Measurements from ENCODE around the gene HLTF. TPM values are rescaled to one million over a fixed set of nuclear protein-coding genes. Genes with fewer than 3 reads are reported as not detected.

The HLTF gene
- total and polyA plus RNA-seq, 2 of the 13 experiments (the other 11 are each of a cell fraction or from before 2014, with no cell fraction given): 12.0 to 22.9 TPM

DNA sequence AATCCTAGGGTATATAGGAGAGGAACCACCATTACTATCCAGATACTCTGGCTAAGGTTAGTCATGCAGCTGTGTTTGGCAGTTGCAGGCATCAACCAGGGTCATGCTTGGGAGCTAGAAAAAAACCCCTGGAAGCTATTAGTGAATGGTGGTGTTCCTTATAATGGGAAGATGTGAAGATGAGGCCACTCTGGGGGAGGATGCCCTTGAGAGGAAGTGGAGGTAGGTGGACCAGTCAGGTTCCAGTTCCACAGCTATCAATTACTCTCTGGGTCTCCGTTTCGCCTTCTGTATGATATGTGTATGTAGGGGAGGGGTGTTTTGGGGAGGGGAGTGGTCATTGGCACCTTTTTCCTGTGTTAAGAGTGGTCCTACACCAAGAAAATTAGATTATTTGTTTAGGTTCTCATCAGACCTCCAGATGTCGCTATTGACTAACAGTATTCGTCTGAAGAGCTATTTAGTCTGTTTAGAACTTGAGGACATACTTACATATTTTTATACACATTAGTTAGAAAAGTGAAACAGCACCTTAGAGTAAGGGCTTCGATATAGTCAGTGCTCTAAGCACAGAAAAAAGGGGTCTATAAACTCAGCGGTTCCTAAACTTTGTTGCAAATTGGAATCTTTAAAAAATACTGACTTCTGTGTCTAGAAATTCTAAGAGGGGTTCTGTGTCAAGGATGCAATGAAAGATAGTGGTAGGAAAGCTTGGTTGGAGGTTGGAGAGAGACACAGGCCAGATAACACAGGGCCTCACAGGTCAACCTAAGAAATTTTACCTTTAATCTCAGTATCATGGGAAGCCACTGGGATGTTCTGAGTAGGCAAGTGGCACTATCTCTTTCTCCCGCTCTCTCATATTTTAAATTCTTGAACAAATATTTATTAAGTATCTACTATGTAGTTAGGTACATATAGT is 34.0 kb upstream of the HLTF start:
- H3K9ac ChIP-seq (ENCODE audit: insufficient read depth, low read depth, low read length): no peak overlapping the region
- DNase-seq (ENCODE audit: low spot score) (peak; percentile 62), FAIRE-seq (peak; percentile 54), ATAC-seq (peak; percentile 83)
- in situ Hi-C loops (cut with HindIII; ENCODE audit: extremely low pct_ligation_motif_present, low pct_unique_long_range_greater_than_20kb): loop anchor here (10.0 kb wide), 1 partner anchor 364 kb away; no protein-coding TSS in a partner anchor
- POLR2A ChIA-PET: interaction anchor here (0.6 to 1.6 kb wide), 2 partner anchors 9 to 104 kb away, joined by 4 to 9 read pairs; partner anchors contain the start of gene HPS3
- intact Hi-C loops (cut with micrococcal nuclease; ENCODE audit: unreplicated experiment): loop anchor here (1.0 to 2.0 kb wide), 3 partner anchors 153 to 360 kb away; no protein-coding TSS in a partner anchor
- no TSS peak for BruUV-seq (replicated peaks)
- no peaks in the 10 kb centered on the region for H3K9me3 ChIP-seq (ENCODE audit: low read length)
- H3K79me2 ChIP-seq (ENCODE audit: insufficient read depth, low read length): no peaks in the 10 kb centered on the region
- peaks cover 26% of the 10 kb centered on the region; the same call in 1 of the 2 replicates for H3K4me1 ChIP-seq (ENCODE audit: insufficient read depth, low read length)
- no peak overlapping the region for H2AFZ ChIP-seq (ENCODE audit: low read length)
- H4K20me1 ChIP-seq (ENCODE audit: insufficient read depth, low read length): no peaks in the 10 kb centered on the region
- H3K27me3 ChIP-seq (ENCODE audit: control insufficient read depth in 1 of 2, insufficient read depth in 2 of 2, low read length in 2 of 2): peaks cover 2 to 10% of the 10 kb centered on the region in 2 experiments; a peak in 2 of 5 replicates
- no peak overlapping the region for H3K4me2 ChIP-seq (ENCODE audit: low read depth, low read length)
- CTCF ChIA-PET (ENCODE audit: low intra/inter-chr PET ratio, low total read pairs): interaction anchor here (0.8 to 5.6 kb wide), 4 partner anchors 154 to 224 kb away, joined by 3 to 123 read pairs (median 6); no protein-coding TSS in a partner anchor
- WGBS (ENCODE audit: low lambda C conversion rate): 14% methylated on average over 7 of the region's 7 CpGs
- no peak overlapping the region for H3K27ac ChIP-seq (ENCODE audit: extremely low read length, insufficient read depth, low read length)
- H3K4me3 ChIP-seq (replicated peaks in 1 of 3; ENCODE audit: insufficient read depth in 1 of 3, low read depth in 2 of 3, low read length in 3 of 3): no peak overlapping the region
- H3K36me3 ChIP-seq (replicated peaks in 1 of 2; ENCODE audit: control insufficient read depth in 1 of 2, insufficient read depth in 2 of 2, low read length in 2 of 2): no peaks in the 10 kb centered on the region
- TF ChIP-seq SKIL (CRISPR knock-in tag; IDR thresholded peaks at IDR 0.05; ENCODE audit: borderline replicate concordance) (no peak), KLF12 (CRISPR knock-in tag; IDR thresholded peaks at IDR 0.05; ENCODE audit: borderline replicate concordance) (no peak), STAG1 (CRISPR knock-in tag; IDR thresholded peaks at IDR 0.05) (peak; percentile 91), PHB2 (IDR thresholded peaks at IDR 0.05; ENCODE audit: partially characterized antibody) (no peak), ZNF3 (CRISPR knock-in tag; IDR thresholded peaks at IDR 0.05) (no peak), NFE2 (CRISPR knock-in tag; IDR thresholded peaks at IDR 0.05) (no peak), NFIB (CRISPR knock-in tag; IDR thresholded peaks at IDR 0.05; ENCODE audit: borderline replicate concordance) (no peak), FOXA3 (CRISPR knock-in tag; IDR thresholded peaks at IDR 0.05) (0 out of 2 replicates have a peak, but pooled peaks have one; percentile 11), ZNF800 (CRISPR knock-in tag; IDR thresholded peaks at IDR 0.05) (no peak), SMC3 (IDR thresholded peaks at IDR 0.05; ENCODE audit: low read length) (peak; percentile 77), ZNF124 (CRISPR knock-in tag; IDR thresholded peaks at IDR 0.05) (no peak), BATF2 (CRISPR knock-in tag; IDR thresholded peaks at IDR 0.05) (no peak), GABPB1 (CRISPR knock-in tag; IDR thresholded peaks at IDR 0.05) (no peak), BRD4 (CRISPR knock-in tag; IDR thresholded peaks at IDR 0.05) (no peak), CHD4 (IDR thresholded peaks at IDR 0.05; ENCODE audit: borderline replicate concordance, low read length) (no peak), ZNF672 (CRISPR knock-in tag; IDR thresholded peaks at IDR 0.05) (no peak), SUZ12 (IDR thresholded peaks at IDR 0.05; ENCODE audit: low read depth, low read length) (no peak)
- TF ChIP-seq, protein P1, sequence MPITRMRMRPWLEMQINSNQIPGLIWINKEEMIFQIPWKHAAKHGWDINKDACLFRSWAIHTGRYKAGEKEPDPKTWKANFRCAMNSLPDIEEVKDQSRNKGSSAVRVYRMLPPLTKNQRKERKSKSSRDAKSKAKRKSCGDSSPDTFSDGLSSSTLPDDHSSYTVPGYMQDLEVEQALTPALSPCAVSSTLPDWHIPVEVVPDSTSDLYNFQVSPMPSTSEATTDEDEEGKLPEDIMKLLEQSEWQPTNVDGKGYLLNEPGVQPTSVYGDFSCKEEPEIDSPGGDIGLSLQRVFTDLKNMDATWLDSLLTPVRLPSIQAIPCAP (CRISPR knock-in tag; IDR thresholded peaks at IDR 0.05; ENCODE audit: low read depth): no peak
- TF ChIP-seq, protein P2, sequence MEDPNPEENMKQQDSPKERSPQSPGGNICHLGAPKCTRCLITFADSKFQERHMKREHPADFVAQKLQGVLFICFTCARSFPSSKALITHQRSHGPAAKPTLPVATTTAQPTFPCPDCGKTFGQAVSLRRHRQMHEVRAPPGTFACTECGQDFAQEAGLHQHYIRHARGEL (CRISPR knock-in tag; IDR thresholded peaks at IDR 0.05): no peak
